HG02798 (cell line): ENCODE measurements around the gene PPP1CA.

Experiments used
- ATAC-seq: cut with Tn5 transposase; IDR thresholded peaks from one replicate; pipeline ENCODE4 v1.9.1; 2021; ENCODE audit warnings: mild to moderate bottlenecking; ENCODE audit not compliant: unreplicated experiment, poor library complexity

Gene PPP1CA

DNA sequence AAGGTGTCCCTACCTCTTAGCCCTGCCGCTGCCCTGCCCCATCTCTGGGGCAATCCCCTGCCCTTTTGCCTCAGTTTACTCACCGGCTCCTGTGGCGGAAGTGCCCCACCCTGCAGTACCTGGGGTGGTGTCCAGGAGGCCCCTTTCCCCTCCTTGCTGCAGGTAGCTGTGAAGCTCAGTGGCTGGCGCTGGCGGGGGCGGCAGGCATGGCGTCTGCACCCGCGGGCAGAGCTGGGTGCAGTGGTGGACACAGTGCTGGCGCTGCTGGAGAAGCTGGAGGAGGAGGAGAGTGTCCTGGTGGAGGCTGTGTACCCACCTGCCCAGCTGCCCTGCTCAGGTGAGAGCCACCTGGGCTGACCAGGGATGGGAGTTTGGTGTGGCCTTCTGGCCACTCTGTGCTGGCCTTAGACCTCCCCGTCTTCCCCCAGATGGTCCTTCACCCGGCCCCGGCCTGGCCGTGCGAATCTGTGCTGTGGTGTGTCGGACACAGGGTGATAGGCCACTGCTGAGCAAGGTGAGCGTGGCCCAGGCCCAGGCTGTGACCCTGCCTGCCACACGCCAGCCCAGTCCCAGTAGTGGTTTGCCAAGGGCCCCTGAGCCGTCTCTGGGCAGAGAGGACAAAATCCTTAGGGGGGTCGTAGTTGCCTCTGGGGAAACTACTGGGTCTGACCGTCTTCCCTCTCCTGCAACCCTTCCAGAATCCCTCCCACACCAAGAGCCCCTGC lies 17.8 kb upstream of the PPP1CA start:
- ATAC-seq, result no peak

DNA sequence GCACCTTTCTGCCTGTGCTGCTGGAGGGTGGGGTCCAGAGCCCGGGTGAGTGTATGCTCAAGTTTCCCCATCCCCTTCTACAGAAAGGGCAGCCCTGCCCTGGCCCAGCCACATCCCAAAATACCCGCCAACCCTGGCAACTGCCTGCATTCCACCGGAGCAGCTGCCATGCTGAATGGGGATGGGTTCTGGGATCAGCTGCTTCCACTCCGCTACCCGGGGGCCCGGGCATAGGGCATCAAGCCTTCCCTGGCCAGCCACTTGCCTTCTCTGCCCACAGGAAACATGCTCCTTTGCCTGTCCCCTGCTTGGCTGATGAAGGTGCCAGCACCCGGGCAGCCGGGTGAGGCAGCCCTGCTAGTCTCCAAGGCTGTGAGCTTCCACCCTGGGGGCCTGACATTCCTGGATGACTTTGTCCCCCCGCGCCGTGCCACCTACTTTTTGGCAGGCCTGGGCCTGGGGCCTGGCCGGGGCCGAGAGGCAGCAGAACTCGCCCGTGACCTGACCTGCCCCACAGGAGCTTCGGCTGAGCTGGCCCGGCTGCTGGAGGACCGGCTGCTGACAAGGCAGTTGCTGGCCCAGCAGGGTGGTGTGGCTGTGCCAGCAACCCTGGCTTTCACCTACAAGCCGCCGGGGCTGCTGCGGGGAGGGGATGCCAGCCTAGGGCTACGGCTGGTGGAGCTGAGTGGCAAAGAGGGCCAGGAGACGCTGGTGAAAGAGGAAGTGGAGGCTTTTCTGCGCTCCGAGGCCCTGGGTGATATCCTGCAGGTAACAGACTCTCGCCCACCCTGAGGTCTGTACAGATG lies 17.0 kb upstream of the PPP1CA start:
- no peak for ATAC-seq

- ATAC-seq, result no peak
Observed at GRCh38 chr11:67417425-67417824, 15.8 kb upstream of the PPP1CA start.

DNA sequence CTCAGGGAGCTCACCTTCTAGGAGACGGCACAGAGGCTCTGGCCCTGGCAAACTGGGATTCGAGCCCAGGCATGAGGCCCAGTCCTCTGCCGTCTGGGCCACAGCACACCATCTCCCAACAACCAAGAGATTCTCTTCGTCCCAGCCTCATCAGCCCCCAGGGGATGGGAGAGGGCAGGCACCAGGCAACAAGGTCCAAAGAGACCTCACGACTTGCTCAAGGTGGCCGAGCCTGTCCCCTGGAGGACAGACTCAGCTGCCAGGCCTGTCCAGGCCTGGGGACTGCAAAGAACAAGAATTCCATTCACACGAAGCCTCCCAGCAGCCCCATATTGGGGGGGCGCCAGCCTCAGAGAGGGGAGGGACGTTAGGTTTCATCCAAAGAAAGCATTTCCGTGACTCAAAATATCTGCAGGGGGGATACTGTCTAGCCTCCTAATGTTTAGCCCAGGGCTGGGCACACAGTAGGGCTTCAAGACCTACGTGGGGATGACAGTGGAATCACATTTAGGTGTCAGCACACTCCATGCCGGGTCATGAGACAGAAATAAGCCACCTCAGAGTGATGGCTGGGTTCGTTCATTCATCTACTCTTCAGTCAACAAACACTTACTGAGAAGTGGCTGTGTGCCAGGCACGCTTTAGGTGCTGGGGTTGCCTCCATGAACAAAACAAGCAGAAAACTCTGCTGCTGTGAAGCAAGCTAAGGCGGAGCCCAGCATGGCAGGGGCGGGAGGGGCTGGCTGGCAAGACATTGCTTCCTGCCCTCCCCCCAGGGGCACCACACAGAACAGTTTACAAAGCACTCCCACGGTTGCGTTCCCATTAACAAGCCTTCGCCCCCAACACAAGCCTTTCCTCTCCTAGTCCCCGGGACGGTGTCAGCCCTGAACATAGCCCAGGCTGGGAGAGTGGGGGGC lies 15.0 kb upstream of the PPP1CA start:
- ATAC-seq, result no peak

DNA sequence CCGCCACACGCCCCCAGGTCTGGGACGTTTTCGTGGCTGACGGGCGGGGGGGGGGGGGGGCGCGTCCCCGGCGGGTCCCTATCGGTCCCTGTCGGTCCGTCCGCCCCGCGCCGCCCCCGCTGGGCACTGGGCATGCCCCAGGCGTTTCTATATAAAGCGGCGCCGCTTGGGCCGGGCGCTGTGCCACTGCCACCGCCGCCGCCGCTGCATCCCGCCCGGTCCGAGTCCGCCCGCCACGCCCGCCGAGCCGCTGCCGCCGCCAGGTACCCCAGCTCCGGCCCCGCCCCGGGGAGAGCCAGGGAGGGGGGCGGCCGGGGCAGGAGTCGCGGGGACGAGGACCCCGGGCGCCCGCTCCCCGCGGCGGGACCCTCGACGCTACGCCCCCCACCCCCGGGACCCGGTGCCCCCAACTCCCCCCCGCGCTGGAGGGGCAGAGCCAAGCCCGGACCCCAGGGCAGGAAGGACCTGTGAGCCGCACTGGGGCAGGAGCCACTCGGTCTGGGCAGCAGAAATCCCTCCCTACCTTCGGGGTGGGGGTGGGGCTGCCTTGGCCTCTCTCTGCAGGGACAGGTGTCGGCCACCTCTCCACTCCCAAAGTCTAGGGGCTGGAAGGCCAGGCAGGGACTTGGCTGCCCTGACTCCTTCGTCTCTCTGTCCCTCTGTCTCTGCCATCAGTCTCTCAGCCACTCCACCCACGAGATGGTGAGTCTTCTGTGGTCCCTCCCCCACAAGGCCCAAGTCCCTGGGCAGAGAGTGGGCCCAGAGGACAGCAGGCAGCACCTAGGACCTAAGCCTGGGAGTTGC lies 14.0 kb upstream of the PPP1CA start, which contains the start of gene CARNS1:
TSS of gene CARNS1 (plus strand) at position 178 of the 804 bp plus-strand sequence. CDS start at position 700, 522 bp downstream.
- ATAC-seq, result no peak

DNA sequence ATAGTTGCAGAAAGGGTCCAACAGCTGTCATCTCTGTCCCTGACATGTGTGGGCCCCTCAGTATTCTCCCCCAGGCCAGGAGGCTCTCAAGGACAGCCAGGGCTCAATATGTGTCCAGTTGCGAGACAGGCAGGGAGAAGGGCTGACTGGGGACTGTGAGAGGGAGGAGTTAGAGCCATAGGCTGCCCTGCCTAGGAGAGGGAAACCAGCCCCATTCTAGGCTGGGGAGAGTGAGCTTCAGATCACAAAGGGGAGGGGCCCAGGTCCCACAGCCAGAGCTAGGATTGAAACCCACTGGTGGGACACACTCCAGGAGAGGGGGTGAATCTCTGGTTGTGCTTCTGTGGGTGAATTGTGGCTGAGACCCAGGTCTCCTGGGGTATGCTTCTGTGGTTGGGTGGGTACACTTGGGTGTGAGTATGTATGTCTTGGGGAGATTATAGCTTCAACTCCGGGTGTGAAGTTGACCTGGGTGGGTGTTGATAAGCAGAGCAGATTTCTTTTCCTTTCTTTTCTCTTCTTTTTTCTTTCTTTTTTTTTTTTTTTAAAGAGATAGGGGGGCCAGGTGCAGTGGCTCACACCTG lies 11.7 kb upstream of the PPP1CA start:
- no peak for ATAC-seq

- ATAC-seq, result no peak
Observed at GRCh38 chr11:67412495-67413179, 11.0 kb upstream of the PPP1CA start.

- ATAC-seq, result no peak
Observed at GRCh38 chr11:67411785-67412152, 10.1 kb upstream of the PPP1CA start.

- no peak for ATAC-seq
Observed at GRCh38 chr11:67410984-67411784, 9.5 kb upstream of the PPP1CA start.

DNA sequence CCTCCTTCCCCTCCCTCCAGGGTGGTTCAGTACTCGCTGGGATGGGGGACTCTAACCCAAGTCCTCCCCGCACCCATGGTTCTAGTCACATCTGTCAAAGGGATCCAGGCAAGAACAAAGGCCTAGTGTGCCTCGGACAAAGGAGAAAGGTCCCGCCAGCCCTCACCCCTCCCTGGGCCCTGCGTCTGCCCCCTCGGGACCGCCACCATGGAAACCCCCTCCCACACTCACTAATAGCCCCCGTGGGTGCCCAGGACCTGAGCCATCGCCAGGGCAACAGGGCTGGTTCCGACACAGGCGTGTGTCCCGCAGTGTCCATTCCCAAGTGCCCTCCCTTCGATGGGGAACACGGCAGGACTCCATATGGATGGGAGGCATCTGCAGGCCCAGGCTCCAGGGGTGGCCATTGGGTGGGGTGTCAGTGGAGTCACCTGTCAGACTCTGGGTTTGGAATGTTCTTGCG lies 8.7 kb upstream of the PPP1CA start:
- ATAC-seq, result no peak

GRCh38 chr11:67409781-67410368 lies 8.2 kb upstream of the PPP1CA start:
- no peak for ATAC-seq

- peak; percentile 42 for ATAC-seq
Observed at GRCh38 chr11:67409261-67409666, 7.6 kb upstream of the PPP1CA start.

DNA sequence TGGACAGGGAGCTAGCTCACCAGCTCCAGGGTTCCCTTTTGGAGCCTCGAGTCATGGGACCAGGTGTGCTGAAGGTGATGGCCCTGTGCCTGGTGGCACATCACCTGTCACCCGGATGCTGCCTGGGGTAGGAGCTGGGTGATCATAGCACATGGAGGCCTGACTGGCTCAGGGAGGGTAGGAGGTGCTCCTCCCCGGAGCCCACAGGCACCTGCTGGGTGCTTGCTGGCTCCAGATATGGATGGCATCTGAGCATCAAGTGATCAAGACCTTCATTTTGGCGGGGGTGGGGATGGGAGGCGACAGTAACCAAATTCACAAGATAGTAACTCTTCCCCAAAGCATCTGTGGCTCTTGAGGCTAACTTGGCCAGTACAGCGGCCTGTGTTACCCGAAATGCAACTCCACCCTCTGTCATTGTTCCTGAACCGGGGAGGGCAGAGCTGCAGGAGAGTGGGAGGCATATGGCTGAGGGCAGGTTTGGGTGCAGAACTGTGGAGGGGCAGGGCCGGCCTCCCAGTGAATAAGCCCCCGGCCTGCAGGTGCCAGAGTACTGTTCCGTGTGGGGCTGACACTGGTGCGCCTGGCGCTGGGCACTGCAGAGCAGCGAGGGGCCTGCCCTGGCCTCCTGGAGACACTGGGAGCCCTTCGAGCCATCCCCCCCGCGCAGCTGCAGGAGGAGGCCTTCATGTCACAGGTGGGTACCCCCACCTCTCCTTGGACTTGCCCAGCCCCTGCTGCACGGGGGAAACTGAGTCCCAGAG lies 7.0 kb upstream of the PPP1CA start:
- no peak for ATAC-seq

DNA sequence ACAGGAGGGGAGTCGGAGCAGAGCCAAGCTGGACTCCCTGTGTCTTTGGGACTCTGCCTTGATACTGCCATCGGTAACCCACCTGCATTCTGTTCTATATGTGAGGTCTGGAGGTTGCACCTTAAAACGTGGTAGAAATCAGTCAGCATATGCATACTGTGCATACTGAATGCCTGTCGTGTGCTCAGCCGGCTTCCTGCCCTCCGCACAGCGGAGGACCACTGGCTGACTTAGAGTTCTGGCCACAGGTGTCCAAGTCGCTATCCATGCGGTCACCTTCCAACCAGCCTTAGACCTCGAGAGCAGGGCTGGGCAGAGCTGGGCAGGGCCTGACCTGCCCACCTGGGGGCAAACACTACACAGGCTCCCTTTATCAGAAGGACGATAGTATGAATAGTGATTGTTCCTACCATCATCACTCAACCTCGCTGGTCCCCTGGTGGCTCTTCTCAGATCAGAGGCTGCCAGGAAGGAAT lies 6.1 kb upstream of the PPP1CA start:
- ATAC-seq, result no peak

- ATAC-seq, result no peak
Observed at GRCh38 chr11:67406969-67407687, 5.5 kb upstream of the PPP1CA start.

DNA sequence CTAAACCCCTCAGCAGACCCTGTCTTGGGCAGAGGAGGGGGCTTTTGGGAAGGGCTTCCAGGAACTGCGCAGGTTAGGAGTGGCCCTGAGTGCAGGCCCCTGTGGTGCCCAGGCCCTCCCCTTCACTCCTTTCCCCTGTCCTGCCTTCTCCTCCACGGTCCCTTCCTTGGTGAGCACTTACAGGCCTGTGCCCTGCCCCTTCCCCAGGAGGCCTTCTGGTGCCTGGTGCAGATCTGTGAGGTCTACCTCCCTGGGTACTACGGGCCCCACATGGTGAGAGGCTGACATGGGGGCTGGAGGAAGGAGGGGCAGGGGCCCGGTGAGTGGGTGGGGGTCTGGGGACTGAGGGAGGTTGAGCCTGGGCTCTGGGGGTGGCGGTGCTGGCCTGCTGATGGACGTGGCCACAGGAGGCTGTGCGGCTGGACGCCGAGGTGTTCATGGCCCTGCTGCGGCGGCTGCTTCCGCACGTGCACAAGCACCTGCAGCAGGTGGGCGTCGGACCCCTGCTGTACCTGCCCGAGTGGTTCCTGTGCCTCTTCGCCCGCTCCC lies 4.8 kb upstream of the PPP1CA start:
- no peak for ATAC-seq
